Progenitor cell of endocrine pancreas (in vitro differentiated cells): Measurements from ENCODE around the gene TMEM184B. TPM values are rescaled to one million over a fixed set of nuclear protein-coding genes. Genes with fewer than 3 reads are reported as not detected.

Experiments
- DNase-seq: peaks from one replicate; pipeline ENCODE4 v3.0.0; 2021; ENCODE audit warnings: low spot score; ENCODE audit not compliant: unreplicated experiment
- H3K27ac Mint-ChIP-seq: 2 replicates; pipeline ENCODE4 v1.8.0; 2021; ENCODE audit warnings: mild to moderate bottlenecking, moderate library complexity, mixed read lengths
- H3K27me3 Mint-ChIP-seq: 2 replicates; pipeline ENCODE4 v1.8.0; 2021; ENCODE audit warnings: mixed read lengths
- H3K36me3 Mint-ChIP-seq: 2 replicates; pipeline ENCODE4 v1.8.0; 2022; ENCODE audit warnings: mixed read lengths; ENCODE audit not compliant: insufficient read depth
- H3K4me1 Mint-ChIP-seq: 2 replicates; pipeline ENCODE4 v1.8.0; 2021; ENCODE audit warnings: low read depth, mixed read lengths
- H3K4me3 Mint-ChIP-seq: 2 replicates; pipeline ENCODE4 v1.8.0; 2021; ENCODE audit warnings: low read depth, mild to moderate bottlenecking, moderate library complexity, mixed read lengths
- H3K9me3 Mint-ChIP-seq: 2 replicates; pipeline ENCODE4 v1.8.0; 2021; ENCODE audit warnings: low read depth, mixed read lengths
- CTCF ChIP-seq: fragments of 200-600 bp; sonication (generic); IDR thresholded peaks from one replicate; pipeline ENCODE4 v1.5.0; 2021; ENCODE audit warnings: antibody characterized with exemption, mild to moderate bottlenecking; ENCODE audit not compliant: unreplicated experiment
- total RNA-seq: library from RNA; stranded (reverse); gene quantifications from 2 replicates; pipeline ENCODE4 v1.2.1, GENCODE V29; 2021

TMEM184B gene
- total RNA-seq, 1 donor from 2014 or later = 71.7 TPM

- Mint-ChIP-seq H3K36me3 (peaks cover 16% of the 10 kb centered on the region), H3K27me3 (no peaks in the 10 kb centered on the region), H3K9me3 (no peaks in the 10 kb centered on the region), H3K27ac (no peak overlapping the region), H3K4me3 (no peak overlapping the region), H3K4me1 (peaks cover 7% of the 10 kb centered on the region)
- TF ChIP-seq CTCF = no peak
- no peak for DNase-seq
Observed at GRCh38 chr22:38226853-38227649, 45.8 kb downstream of the TMEM184B start.

- Mint-ChIP-seq H3K4me1 (peaks cover 9% of the 10 kb centered on the region), H3K36me3 (peaks cover 12% of the 10 kb centered on the region), H3K4me3 (no peak overlapping the region), H3K9me3 (no peaks in the 10 kb centered on the region), H3K27me3 (no peaks in the 10 kb centered on the region), H3K27ac (no peak overlapping the region)
- no peak for DNase-seq
- no peak for TF ChIP-seq CTCF
Observed at GRCh38 chr22:38223289-38223960, 49.4 kb downstream of the TMEM184B start.

- H3K4me3 Mint-ChIP-seq = no peak overlapping the region
- H3K27ac Mint-ChIP-seq = peak overlapping the region; percentile 81
- peaks cover 13% of the 10 kb centered on the region for H3K4me1 Mint-ChIP-seq
- peaks cover 12% of the 10 kb centered on the region for H3K36me3 Mint-ChIP-seq
- no peak for TF ChIP-seq CTCF
- no peak for DNase-seq
- no peaks in the 10 kb centered on the region for H3K27me3 Mint-ChIP-seq
- no peaks in the 10 kb centered on the region for H3K9me3 Mint-ChIP-seq
Observed at GRCh38 chr22:38222797-38223119, 50.1 kb downstream of the TMEM184B start.

- TF ChIP-seq CTCF = no peak
- H3K27me3 Mint-ChIP-seq = no peaks in the 10 kb centered on the region
- H3K4me1 Mint-ChIP-seq = peaks cover 13% of the 10 kb centered on the region
- H3K27ac Mint-ChIP-seq = no peak overlapping the region
- no peak for DNase-seq
- peaks cover 12% of the 10 kb centered on the region for H3K36me3 Mint-ChIP-seq
- no peaks in the 10 kb centered on the region for H3K9me3 Mint-ChIP-seq
- H3K4me3 Mint-ChIP-seq = no peak overlapping the region
Observed at GRCh38 chr22:38221908-38222796, 50.7 kb downstream of the TMEM184B start.

- DNase-seq = no peak
- Mint-ChIP-seq H3K27ac (no peak overlapping the region), H3K36me3 (peaks cover 13% of the 10 kb centered on the region), H3K9me3 (no peaks in the 10 kb centered on the region), H3K4me3 (no peak overlapping the region), H3K27me3 (no peaks in the 10 kb centered on the region), H3K4me1 (peaks cover 13% of the 10 kb centered on the region)
- TF ChIP-seq CTCF = no peak
Observed at GRCh38 chr22:38221407-38221806, 51.4 kb downstream of the TMEM184B start.
